ENCODE measurements around the gene C2CD4D. TPM values are rescaled to one million over a fixed set of nuclear protein-coding genes. Genes with fewer than 3 reads are reported as not detected.

C2CD4D gene
- polyA plus RNA-seq, 1 donor from 2014 or later: not detected

DNA sequence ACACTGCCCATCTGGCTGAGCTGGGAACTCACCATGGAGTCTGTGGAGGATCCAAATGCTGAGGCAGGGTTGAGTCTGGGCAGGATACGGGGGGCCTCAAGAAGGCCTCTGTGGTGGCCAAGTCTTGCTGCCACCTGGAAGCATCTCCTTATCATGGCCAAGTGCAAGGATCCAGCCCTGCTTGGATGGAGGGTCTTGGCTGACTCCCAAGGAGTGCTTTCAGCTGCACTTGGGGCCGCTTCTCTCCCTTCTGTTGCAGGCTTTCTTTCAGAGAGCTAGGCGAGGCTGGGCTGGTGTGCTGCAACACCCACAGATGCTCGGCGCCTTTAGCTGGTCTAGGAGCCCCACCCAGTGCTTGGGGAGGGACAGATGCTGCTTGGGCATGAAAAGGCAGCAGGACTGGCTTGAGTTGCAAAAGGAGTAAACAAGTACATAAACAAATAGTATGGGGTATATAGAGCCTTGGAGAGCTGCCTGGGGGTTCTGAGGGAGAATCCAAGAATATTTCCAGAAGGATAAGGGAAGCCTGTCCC, 13.9 kb upstream of the C2CD4D start, which contains the start of gene THEM5:
TSS of gene THEM5 (minus strand) at position 302 of the 533 bp plus-strand sequence. CDS start at position 155, 147 bp downstream.
- Histone ChIP-seq H3F3A (ENCODE audit: insufficient read depth, low read length, poor library complexity, severe bottlenecking) (no peaks in the 10 kb centered on the region), H3K79me2 (replicated peaks; ENCODE audit: insufficient read depth, low read length) (no peaks in the 10 kb centered on the region), H3K9ac (ENCODE audit: low read length) (no peak within 1 kb of the TSS), H3K27me3 (ENCODE audit: insufficient read depth, low read depth, low read length) (no peaks in the 10 kb centered on the region), H3K9me2 (ENCODE audit: insufficient read depth, low read length) (no peaks in the 10 kb centered on the region), H3K4me2 (ENCODE audit: low read length) (no peak within 1 kb of the TSS), H3K36me3 (ENCODE audit: insufficient read depth, low read length) (no peaks in the 10 kb centered on the region), H3K9me3 (ENCODE audit: low read length) (no peaks in the 10 kb centered on the region), H3K27ac (ENCODE audit: low read length) (no peak within 1 kb of the TSS), H4K20me1 (ENCODE audit: insufficient read depth) (no peaks in the 10 kb centered on the region), H2AFZ (ENCODE audit: low read depth, low read length) (no peak within 1 kb of the TSS), H3K4me3 (ENCODE audit: low read length) (no peak within 1 kb of the TSS)
- TF ChIP-seq CTCF (IDR thresholded peaks at IDR 0.05; ENCODE audit: poor library complexity, severe bottlenecking) (no peak), TAF1 (IDR thresholded peaks at IDR 0.05; ENCODE audit: low read depth) (no peak), REST (IDR thresholded peaks at IDR 0.05; ENCODE audit: borderline replicate concordance) (no peak), RAD21 (conservative IDR thresholded peaks at IDR 0.05) (no peak), EZH2 (IDR thresholded peaks at IDR 0.05; ENCODE audit: borderline replicate concordance, insufficient read depth, low read length, poor library complexity, severe bottlenecking) (no peak), EP300 (conservative IDR thresholded peaks at IDR 0.05; ENCODE audit: poor library complexity, severe bottlenecking) (no peak), POLR2AphosphoS5 (IDR thresholded peaks at IDR 0.05) (no peak), MXI1 (conservative IDR thresholded peaks at IDR 0.05; ENCODE audit: poor library complexity, severe bottlenecking) (no peak), SMC3 (conservative IDR thresholded peaks at IDR 0.05; ENCODE audit: poor library complexity) (no peak)

- no peak overlapping the region for H3K4me3 ChIP-seq (ENCODE audit: low read length)
- no peaks in the 10 kb centered on the region for H3K9me2 ChIP-seq (ENCODE audit: insufficient read depth, low read length)
- no peak overlapping the region for H3K9ac ChIP-seq (ENCODE audit: low read length)
- H3F3A ChIP-seq (ENCODE audit: insufficient read depth, low read length, poor library complexity, severe bottlenecking): no peaks in the 10 kb centered on the region
- H3K27ac ChIP-seq (ENCODE audit: low read length): no peak overlapping the region
- no peaks in the 10 kb centered on the region for H3K9me3 ChIP-seq (ENCODE audit: low read length)
- no peaks in the 10 kb centered on the region for H3K36me3 ChIP-seq (ENCODE audit: insufficient read depth, low read length)
- no peaks in the 10 kb centered on the region for H3K79me2 ChIP-seq (replicated peaks; ENCODE audit: insufficient read depth, low read length)
- no peak overlapping the region for H3K4me2 ChIP-seq (ENCODE audit: low read length)
- no peak overlapping the region for H2AFZ ChIP-seq (ENCODE audit: low read depth, low read length)
- H4K20me1 ChIP-seq (ENCODE audit: insufficient read depth): no peaks in the 10 kb centered on the region
- TF ChIP-seq POLR2AphosphoS5 (IDR thresholded peaks at IDR 0.05): no peak
- no peak for TF ChIP-seq CTCF (IDR thresholded peaks at IDR 0.05; ENCODE audit: poor library complexity, severe bottlenecking)
- TF ChIP-seq MXI1 (conservative IDR thresholded peaks at IDR 0.05; ENCODE audit: poor library complexity, severe bottlenecking): no peak
- TF ChIP-seq EZH2 (IDR thresholded peaks at IDR 0.05; ENCODE audit: borderline replicate concordance, insufficient read depth, low read length, poor library complexity, severe bottlenecking): no peak
- no peak for TF ChIP-seq EP300 (conservative IDR thresholded peaks at IDR 0.05; ENCODE audit: poor library complexity, severe bottlenecking)
- TF ChIP-seq TAF1 (IDR thresholded peaks at IDR 0.05; ENCODE audit: low read depth): no peak
- H3K27me3 ChIP-seq (ENCODE audit: insufficient read depth, low read depth, low read length): no peaks in the 10 kb centered on the region
Observed at GRCh38 chr1:151852733-151853132, 13.1 kb upstream of the C2CD4D start.
